ENCODE measurements around the gene FAM13A. TPM values are rescaled to one million over a fixed set of nuclear protein-coding genes. Genes with fewer than 3 reads are reported as not detected.

The FAM13A gene
- total RNA-seq, 1 experiment from 2014 or later = 60.3 TPM

DNA sequence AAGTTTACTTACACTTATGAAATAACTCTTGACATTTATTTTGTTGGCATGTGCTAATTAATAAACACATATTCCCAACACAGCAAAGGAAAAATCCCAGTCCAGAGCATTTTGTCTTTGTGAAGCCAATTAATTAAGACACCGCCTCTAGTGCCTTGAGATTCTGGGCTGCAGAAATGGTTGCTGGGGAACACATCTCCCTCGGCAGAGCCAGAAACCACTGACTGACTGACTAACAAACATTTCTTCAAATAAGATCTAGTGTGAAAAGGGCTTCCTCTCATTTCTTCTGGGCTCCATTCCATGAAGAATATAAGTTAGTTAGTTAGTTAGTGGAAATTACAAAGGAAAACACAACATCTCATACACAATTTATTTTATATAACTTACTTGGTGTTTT is 331.0 kb downstream of the FAM13A start:
- peaks cover 66% of the 10 kb centered on the region for H3K36me3 ChIP-seq
- DNase-seq = no peak
- no peak overlapping the region for H3K27ac ChIP-seq
- H3K4me3 ChIP-seq = no peak overlapping the region
- H3K9me3 ChIP-seq (replicated peaks) = no peaks in the 10 kb centered on the region
- H3K4me1 ChIP-seq = no peaks in the 10 kb centered on the region
- no peaks in the 10 kb centered on the region for H3K27me3 ChIP-seq

DNA sequence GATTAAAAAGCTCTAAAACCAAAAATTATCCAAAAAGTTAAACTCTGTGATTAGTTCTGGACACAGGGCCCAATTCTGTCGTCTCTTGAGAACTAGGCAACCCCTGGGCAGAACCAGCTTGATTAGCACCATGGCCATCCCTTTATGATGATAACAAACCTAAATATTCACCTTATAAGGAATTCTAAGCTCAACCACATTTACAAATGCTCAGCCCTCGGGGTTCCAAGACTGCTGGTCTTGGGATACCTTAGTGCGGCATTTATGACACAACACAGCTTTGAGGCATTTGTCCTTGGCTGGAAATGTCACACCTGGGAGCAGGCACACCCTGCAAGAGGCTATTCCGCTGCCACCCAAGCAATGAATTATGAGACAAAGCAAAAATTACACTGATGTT is 331.8 kb downstream of the FAM13A start:
- Histone ChIP-seq H3K9me3 (replicated peaks) (no peaks in the 10 kb centered on the region), H3K4me3 (no peak overlapping the region), H3K27me3 (no peaks in the 10 kb centered on the region), H3K27ac (no peak overlapping the region), H3K4me1 (no peaks in the 10 kb centered on the region), H3K36me3 (peaks cover 59% of the 10 kb centered on the region)
- DNase-seq = no peak

GRCh38 chr4:88724406-88724805 is 332.6 kb downstream of the FAM13A start:
- peaks cover 57% of the 10 kb centered on the region for H3K36me3 ChIP-seq
- no peaks in the 10 kb centered on the region for H3K4me1 ChIP-seq

GRCh38 chr4:88722828-88723227 is 334.2 kb downstream of the FAM13A start:
- peaks cover 4% of the 10 kb centered on the region for H3K9me3 ChIP-seq (replicated peaks)
- no peaks in the 10 kb centered on the region for H3K4me1 ChIP-seq
- H3K4me3 ChIP-seq = no peak overlapping the region
- no peaks in the 10 kb centered on the region for H3K27me3 ChIP-seq
- DNase-seq = no peak
- H3K27ac ChIP-seq = no peak overlapping the region
- H3K36me3 ChIP-seq = peaks cover 52% of the 10 kb centered on the region

More at GRCh38 chr4:88724406-88724805, 332.6 kb downstream of the FAM13A start:
- no peaks in the 10 kb centered on the region for H3K9me3 ChIP-seq (replicated peaks)
- H3K27me3 ChIP-seq = no peaks in the 10 kb centered on the region
- no peak overlapping the region for H3K27ac ChIP-seq
- DNase-seq = no peak
- no peak overlapping the region for H3K4me3 ChIP-seq

DNA sequence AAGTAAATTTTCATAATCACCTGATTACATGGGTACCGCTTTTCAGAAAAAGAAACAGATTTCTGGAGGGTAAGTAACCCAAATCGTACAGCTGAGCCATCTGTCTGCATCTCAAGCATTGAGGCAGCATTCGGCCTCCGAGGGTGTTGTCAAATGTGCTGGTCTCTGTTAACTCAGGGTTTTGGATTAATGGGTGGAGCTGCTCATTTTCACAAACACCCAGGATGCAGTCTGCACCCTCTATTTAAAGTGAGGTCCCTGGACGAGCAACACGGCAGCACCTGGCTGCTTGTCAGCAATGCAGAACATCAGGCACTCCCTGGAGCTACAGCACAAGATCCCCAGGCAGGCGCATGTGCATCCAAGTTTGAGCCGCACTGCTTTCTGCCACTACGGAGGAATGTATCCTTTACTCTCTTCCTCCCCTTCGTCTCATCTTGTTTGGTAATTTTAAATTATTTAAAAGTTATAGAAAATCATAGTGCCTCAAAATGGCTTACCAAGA is 334.7 kb downstream of the FAM13A start:
- peaks cover 9% of the 10 kb centered on the region for H3K9me3 ChIP-seq (replicated peaks)
- H3K4me1 ChIP-seq = no peaks in the 10 kb centered on the region
- peaks cover 52% of the 10 kb centered on the region for H3K36me3 ChIP-seq
- DNase-seq = no peak
- H3K4me3 ChIP-seq = no peak overlapping the region
- no peaks in the 10 kb centered on the region for H3K27me3 ChIP-seq
- H3K27ac ChIP-seq = no peak overlapping the region

- no peak overlapping the region for H3K27ac ChIP-seq
- DNase-seq = no peak
- no peaks in the 10 kb centered on the region for H3K4me1 ChIP-seq
- no peak overlapping the region for H3K4me3 ChIP-seq
- peaks cover 46% of the 10 kb centered on the region for H3K36me3 ChIP-seq
- peaks cover 15% of the 10 kb centered on the region for H3K9me3 ChIP-seq (replicated peaks)
- H3K27me3 ChIP-seq = no peaks in the 10 kb centered on the region
Observed at GRCh38 chr4:88720451-88721428, 336.2 kb downstream of the FAM13A start.

GRCh38 chr4:88719381-88719780 is 337.6 kb downstream of the FAM13A start:
- no peaks in the 10 kb centered on the region for H3K4me1 ChIP-seq
- peaks cover 15% of the 10 kb centered on the region for H3K9me3 ChIP-seq (replicated peaks)
- H3K27me3 ChIP-seq = no peaks in the 10 kb centered on the region

DNA sequence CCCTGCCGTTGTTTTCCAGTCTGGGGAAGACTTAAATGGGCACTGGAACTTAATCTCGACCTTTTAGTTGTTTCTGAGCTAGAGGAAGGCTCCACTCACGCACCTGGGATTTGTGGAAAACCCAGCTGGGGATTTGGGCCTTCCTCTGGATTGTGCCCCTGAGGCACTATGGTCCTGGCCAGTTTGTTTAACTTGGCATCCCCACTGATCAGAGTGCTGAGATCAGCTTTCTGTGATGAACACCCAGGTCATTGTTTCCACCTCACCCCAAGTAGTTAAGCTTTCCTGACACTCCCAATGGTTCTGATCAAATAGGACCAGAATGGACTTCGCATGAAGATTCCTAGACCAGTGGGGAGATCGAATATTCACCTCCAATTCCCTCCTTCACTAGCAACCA is 338.9 kb downstream of the FAM13A start:
- Histone ChIP-seq H3K27ac (no peak overlapping the region), H3K36me3 (peaks cover 46% of the 10 kb centered on the region), H3K27me3 (no peaks in the 10 kb centered on the region), H3K9me3 (replicated peaks) (peaks cover 15% of the 10 kb centered on the region), H3K4me1 (no peaks in the 10 kb centered on the region), H3K4me3 (no peak overlapping the region)
- no peak for DNase-seq

More at GRCh38 chr4:88719381-88719780, 337.6 kb downstream of the FAM13A start:
- Histone ChIP-seq H3K27ac (no peak overlapping the region), H3K4me3 (no peak overlapping the region), H3K36me3 (peaks cover 41% of the 10 kb centered on the region)
- DNase-seq = no peak

- no peak for DNase-seq
- no peak overlapping the region for H3K27ac ChIP-seq
- no peaks in the 10 kb centered on the region for H3K27me3 ChIP-seq
- no peaks in the 10 kb centered on the region for H3K4me1 ChIP-seq
- peaks cover 15% of the 10 kb centered on the region for H3K9me3 ChIP-seq (replicated peaks)
- peaks cover 34% of the 10 kb centered on the region for H3K36me3 ChIP-seq
- no peak overlapping the region for H3K4me3 ChIP-seq
Observed at GRCh38 chr4:88713782-88714181, 343.2 kb downstream of the FAM13A start.

DNA sequence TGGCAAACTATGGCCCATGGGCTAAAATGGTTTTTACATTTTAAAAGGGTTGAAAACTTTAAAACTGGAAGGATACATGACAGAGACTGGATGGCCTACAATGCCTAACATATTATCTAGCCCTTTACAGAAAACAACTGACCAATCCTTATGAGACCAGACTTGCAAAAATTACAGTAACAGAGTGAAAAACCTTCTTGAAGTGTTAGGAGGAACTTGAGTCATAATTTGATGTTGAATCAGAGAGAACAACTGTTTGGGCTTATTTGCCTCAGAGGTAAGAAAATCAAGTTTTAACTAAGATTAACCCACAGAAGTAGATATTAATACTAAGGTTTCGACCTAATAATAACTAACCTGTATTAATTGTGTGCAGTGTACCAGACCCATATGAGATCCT is 347.0 kb downstream of the FAM13A start:
- Histone ChIP-seq H3K36me3 (peaks cover 21% of the 10 kb centered on the region), H3K4me3 (no peak overlapping the region)
- no peak for DNase-seq

GRCh38 chr4:88706574-88706973 is 350.4 kb downstream of the FAM13A start:
- Histone ChIP-seq H3K27me3 (no peaks in the 10 kb centered on the region), H3K27ac (no peak overlapping the region), H3K4me1 (no peaks in the 10 kb centered on the region), H3K9me3 (replicated peaks) (no peaks in the 10 kb centered on the region), H3K4me3 (no peak overlapping the region), H3K36me3 (peaks cover 11% of the 10 kb centered on the region; the same call in 1 of the 2 replicates)
- peak; percentile 42 to 68 for DNase-seq

More for the DNA sequence above, 347.0 kb downstream of the FAM13A start:
- H3K9me3 ChIP-seq (replicated peaks) = no peaks in the 10 kb centered on the region
- no peak overlapping the region for H3K27ac ChIP-seq
- H3K4me1 ChIP-seq = no peaks in the 10 kb centered on the region
- no peaks in the 10 kb centered on the region for H3K27me3 ChIP-seq

GRCh38 chr4:88705805-88706492 is 351.0 kb downstream of the FAM13A start:
- H3K27me3 ChIP-seq = no peaks in the 10 kb centered on the region
- no peaks in the 10 kb centered on the region for H3K4me1 ChIP-seq
- H3K27ac ChIP-seq = no peak overlapping the region
- H3K9me3 ChIP-seq (replicated peaks) = no peaks in the 10 kb centered on the region
- no peak for DNase-seq
- no peak overlapping the region for H3K4me3 ChIP-seq
- peaks cover 9% of the 10 kb centered on the region; the same call in 1 of the 2 replicates for H3K36me3 ChIP-seq

DNA sequence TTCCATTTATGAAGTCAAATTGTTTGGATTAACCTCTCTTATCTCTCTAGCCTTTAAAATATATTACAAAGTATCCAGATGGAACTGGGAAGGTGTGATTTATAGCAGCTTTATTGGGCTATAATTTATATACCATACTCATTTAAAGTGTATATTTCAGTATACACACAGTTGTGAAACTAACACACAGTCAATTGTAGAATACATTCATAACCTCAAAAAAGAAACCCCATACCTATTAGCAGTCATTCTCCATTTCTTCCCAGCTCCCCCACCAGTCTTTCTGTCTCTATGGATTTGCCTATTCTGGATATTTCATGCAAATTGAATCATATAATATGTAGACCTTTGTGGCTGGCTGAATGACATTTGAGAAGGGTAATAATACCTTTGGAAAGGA is 351.8 kb downstream of the FAM13A start:
- H3K27me3 ChIP-seq = no peaks in the 10 kb centered on the region
- H3K4me1 ChIP-seq = no peaks in the 10 kb centered on the region
- H3K27ac ChIP-seq = no peak overlapping the region
- no peak for DNase-seq
- H3K36me3 ChIP-seq = peaks cover 9% of the 10 kb centered on the region; the same call in 1 of the 2 replicates
- H3K9me3 ChIP-seq (replicated peaks) = no peaks in the 10 kb centered on the region
- H3K4me3 ChIP-seq = no peak overlapping the region

- Histone ChIP-seq H3K27ac (no peak overlapping the region), H3K4me1 (no peaks in the 10 kb centered on the region; the same call in 1 of the 2 replicates), H3K4me3 (no peak overlapping the region), H3K9me3 (replicated peaks) (no peaks in the 10 kb centered on the region), H3K36me3 (peaks cover 9% of the 10 kb centered on the region; the same call in 1 of the 2 replicates), H3K27me3 (no peaks in the 10 kb centered on the region)
- DNase-seq = no peak
Observed at GRCh38 chr4:88702782-88703181, 354.2 kb downstream of the FAM13A start.

DNA sequence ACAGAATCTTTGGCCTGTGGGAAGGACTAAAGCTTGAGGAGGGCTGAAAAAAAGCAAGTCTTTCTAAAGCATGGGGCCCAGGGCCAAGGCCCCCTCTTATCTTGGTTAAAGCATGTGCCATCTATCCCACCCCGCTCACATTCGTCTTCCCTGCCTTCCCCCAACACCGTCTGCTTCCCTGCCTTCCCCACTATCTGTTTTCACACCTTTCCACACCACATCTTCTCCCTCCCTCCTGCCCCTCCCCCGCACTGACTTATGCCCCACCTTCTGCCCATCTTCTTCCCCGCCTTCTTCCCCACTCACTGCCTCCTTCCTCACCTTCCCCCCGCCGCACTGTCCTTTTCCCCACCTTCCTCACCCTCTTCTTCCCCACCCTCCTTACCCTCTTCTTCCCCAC is 358.5 kb downstream of the FAM13A start:
- H3K27ac ChIP-seq = no peak overlapping the region
- peak in 1 of 2 experiments; percentile 13 for DNase-seq
- peaks cover 3% of the 10 kb centered on the region; the same call in 1 of the 2 replicates for H3K4me1 ChIP-seq
- no peaks in the 10 kb centered on the region for H3K36me3 ChIP-seq
- H3K27me3 ChIP-seq = no peaks in the 10 kb centered on the region
- no peaks in the 10 kb centered on the region for H3K9me3 ChIP-seq (replicated peaks)
- no peak overlapping the region for H3K4me3 ChIP-seq
